Upper lobe of left lung (tissue), 6 donors: ENCODE data around the gene DLG2. TPM values are rescaled to one million over a fixed set of nuclear protein-coding genes. Genes with fewer than 3 reads are reported as not detected.

Experiments
- ATAC-seq, 2 donors: fragments of 200-7000 bp; cut with Tn5 transposase; one replicate each; pipeline ENCODE4 v1.9.1; 2022; ENCODE audit warnings: mild to moderate bottlenecking in 2 of 2, moderate library complexity in 2 of 2; ENCODE audit not compliant: low FRiP score in 2 of 2
- DNase-seq, 2 donors: peaks; one replicate each; pipeline ENCODE4 v3.0.0-alpha.2; 2019 to 2020
- H3K27ac ChIP-seq, 4 donors: fragments of 200-600 bp; sonication (generic); one replicate each; pipeline ENCODE4 v1.5.1; 2016 to 2019
- H3K27me3 ChIP-seq, 4 donors: fragments of 200-600 bp; sonication (generic); one replicate each; pipeline ENCODE4 v1.5.1; 2017 to 2019
- H3K36me3 ChIP-seq, 4 donors: fragments of 200-600 bp; sonication (generic); one replicate each; pipeline ENCODE4 v1.5.1; 2016 to 2019
- H3K4me1 ChIP-seq, 4 donors: fragments of 200-600 bp; sonication (generic); one replicate each; pipeline ENCODE4 v1.5.1; 2018 to 2019
- H3K4me3 ChIP-seq, 4 donors: fragments of 200-600 bp; sonication (generic); one replicate each; pipeline ENCODE4 v1.5.1; 2017 to 2019; ENCODE audit warnings: mild to moderate bottlenecking in 2 of 4, moderate library complexity in 1 of 4
- H3K9me3 ChIP-seq, 4 donors: fragments of 200-600 bp; sonication (generic); one replicate each; pipeline ENCODE4 v1.5.1; 2018 to 2019
- EP300 ChIP-seq, 4 donors: sonication (generic); formaldehyde crosslinking; IDR thresholded peaks; one replicate each; pipeline ENCODE4 v1.5.1; 2017; ENCODE audit warnings: antibody characterized with exemption in 4 of 4, control low read depth in 2 of 4
- POLR2A ChIP-seq, 4 donors: fragments of 450-650 bp; IDR thresholded peaks; one replicate each; pipeline ENCODE4 v1.5.1; 2016 to 2017; ENCODE audit warnings: antibody characterized with exemption in 4 of 4, mild to moderate bottlenecking in 2 of 4
- POLR2AphosphoS5 ChIP-seq, 2 donors: sonication (generic); formaldehyde crosslinking; IDR thresholded peaks; one replicate each; pipeline ENCODE4 v1.5.1; 2017; ENCODE audit warnings: antibody characterized with exemption in 2 of 2
- WGBS, 2 donors: methylation state at CpG; one replicate each; pipeline ENCODE4 v1.1.5; 2017 to 2018; 5-methylcytosine and 5-hydroxymethylcytosine counted together
- total RNA-seq, 6 donors: library from RNA; depleted of rRNA in 4 of 6; stranded (reverse); fragments of >200 nt in 4 of 6; gene quantifications; one replicate each; pipeline versions ENCODE4 v1.1.0 to v1.2.1, GENCODE V29; 2016 to 2021
- TF ChIP-seq, protein P1 (sequence below), 6 experiments: fragments of 450-650 bp in 4 of 6; fragments of 200-600 bp in 2 of 6; sonication (generic) in 2 of 6; IDR thresholded peaks; one replicate each; pipeline ENCODE4 v1.5.1; 2016 to 2019; ENCODE audit warnings: antibody characterized with exemption in 6 of 6
- donor health status: DM: no; HTN: no; CAD: no; lungs with moderate emphysema.
- donor health status: DM: no; HTN: yes; CAD: no; lungs with severe emphysema.

DLG2 gene
- total RNA-seq, 6 donors from 2014 or later = 3.4 to 37.7 (median 9.1) TPM

DNA sequence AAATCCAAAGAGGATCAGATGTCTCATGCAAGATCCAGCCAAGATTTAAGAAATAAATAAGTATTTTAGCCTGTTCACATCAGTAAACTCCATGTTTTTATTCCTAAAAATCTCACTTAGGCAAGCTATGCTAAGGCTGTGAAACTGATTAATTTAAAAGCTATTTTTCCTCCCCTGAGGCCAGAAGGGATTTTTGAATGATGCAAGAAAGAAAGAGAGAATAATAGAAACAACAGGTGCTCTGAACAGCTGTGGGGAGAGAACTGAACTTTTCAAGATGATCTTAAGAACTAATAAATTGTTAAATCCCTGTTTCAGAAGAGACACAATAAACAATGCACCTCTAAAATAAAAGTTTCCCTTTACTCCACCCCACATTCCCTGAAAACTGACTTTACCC lies 241.6 kb downstream of the DLG2 start:
- Histone ChIP-seq H3K4me1 (no peaks in the 10 kb centered on the region), H3K4me3 (no peak overlapping the region), H3K27ac (no peak overlapping the region), H3K27me3 (no peaks in the 10 kb centered on the region), H3K9me3 (no peaks in the 10 kb centered on the region), H3K36me3 (no peaks in the 10 kb centered on the region)
- TF ChIP-seq EP300 (IDR thresholded peaks at IDR 0.05) (no peak), POLR2A (IDR thresholded peaks at IDR 0.05) (no peak), POLR2AphosphoS5 (IDR thresholded peaks at IDR 0.05) (no peak)
- TF ChIP-seq, protein P1, sequence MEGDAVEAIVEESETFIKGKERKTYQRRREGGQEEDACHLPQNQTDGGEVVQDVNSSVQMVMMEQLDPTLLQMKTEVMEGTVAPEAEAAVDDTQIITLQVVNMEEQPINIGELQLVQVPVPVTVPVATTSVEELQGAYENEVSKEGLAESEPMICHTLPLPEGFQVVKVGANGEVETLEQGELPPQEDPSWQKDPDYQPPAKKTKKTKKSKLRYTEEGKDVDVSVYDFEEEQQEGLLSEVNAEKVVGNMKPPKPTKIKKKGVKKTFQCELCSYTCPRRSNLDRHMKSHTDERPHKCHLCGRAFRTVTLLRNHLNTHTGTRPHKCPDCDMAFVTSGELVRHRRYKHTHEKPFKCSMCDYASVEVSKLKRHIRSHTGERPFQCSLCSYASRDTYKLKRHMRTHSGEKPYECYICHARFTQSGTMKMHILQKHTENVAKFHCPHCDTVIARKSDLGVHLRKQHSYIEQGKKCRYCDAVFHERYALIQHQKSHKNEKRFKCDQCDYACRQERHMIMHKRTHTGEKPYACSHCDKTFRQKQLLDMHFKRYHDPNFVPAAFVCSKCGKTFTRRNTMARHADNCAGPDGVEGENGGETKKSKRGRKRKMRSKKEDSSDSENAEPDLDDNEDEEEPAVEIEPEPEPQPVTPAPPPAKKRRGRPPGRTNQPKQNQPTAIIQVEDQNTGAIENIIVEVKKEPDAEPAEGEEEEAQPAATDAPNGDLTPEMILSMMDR (IDR thresholded peaks at IDR 0.05) = no peak
- ATAC-seq (no peak), DNase-seq (no peak)

DNA sequence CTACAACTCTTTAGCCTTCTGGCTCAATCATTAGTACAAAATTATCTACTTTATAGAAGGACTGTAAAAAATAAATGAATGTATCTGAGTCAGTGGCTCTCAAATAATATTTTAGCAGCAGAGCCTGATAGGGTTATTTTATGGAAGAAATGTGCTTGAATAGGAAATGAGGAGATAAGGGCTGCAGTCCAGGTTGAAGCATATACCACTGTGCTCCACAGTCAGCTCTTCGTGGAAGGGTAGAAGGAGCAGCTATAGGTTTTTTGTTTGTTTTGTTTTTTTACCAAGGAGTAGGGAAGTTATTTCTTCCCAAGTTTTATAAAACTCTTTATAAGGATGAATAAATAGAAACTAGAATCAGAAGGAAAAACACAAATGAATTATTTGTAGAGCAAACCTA lies 242.0 kb downstream of the DLG2 start:
- no peaks in the 10 kb centered on the region for H3K4me1 ChIP-seq
- TF ChIP-seq, protein P1 (IDR thresholded peaks at IDR 0.05) = no peak
- TF ChIP-seq EP300 (IDR thresholded peaks at IDR 0.05) (no peak), POLR2A (IDR thresholded peaks at IDR 0.05) (no peak), POLR2AphosphoS5 (IDR thresholded peaks at IDR 0.05) (no peak)
- ATAC-seq (no peak), DNase-seq (no peak)
- no peak overlapping the region for H3K4me3 ChIP-seq
- no peaks in the 10 kb centered on the region for H3K36me3 ChIP-seq
- H3K27ac ChIP-seq = no peak overlapping the region
- H3K9me3 ChIP-seq = peaks cover 0 to 3% (median 0%) of the 10 kb centered on the region in 4 donors
- H3K27me3 ChIP-seq = no peaks in the 10 kb centered on the region
- 50 to 70% methylated on average over 1 of the region's 1 CpG for WGBS, 2 donors

DNA sequence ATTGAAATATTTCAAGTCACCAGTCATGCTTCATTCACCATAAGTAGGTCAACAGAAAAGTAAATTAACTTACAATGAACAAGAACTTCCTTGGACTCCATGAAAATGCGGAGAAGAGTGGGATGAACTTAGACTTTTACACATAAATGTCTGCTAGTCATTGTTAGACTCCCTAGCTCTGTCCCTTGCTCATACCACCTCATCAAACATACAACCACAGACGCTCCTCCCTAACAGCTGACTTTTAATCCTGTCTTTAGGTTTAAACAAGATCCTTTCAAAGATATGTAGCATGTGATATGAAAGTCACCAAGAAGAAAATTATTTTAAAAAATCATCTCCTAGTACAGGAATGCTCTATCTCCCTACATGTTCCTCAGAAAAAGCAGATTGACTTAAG lies 248.1 kb downstream of the DLG2 start:
- TF ChIP-seq, protein P1 (IDR thresholded peaks at IDR 0.05) = no peak
- TF ChIP-seq POLR2AphosphoS5 (IDR thresholded peaks at IDR 0.05) = no peak
- no peak for TF ChIP-seq POLR2A (IDR thresholded peaks at IDR 0.05)
- no peak for TF ChIP-seq EP300 (IDR thresholded peaks at IDR 0.05)
- Histone ChIP-seq H3K27me3 (no peaks in the 10 kb centered on the region), H3K4me3 (no peak overlapping the region), H3K27ac (no peak overlapping the region), H3K9me3 (peaks cover 0 to 4% (median 0%) of the 10 kb centered on the region in 4 donors), H3K4me1 (no peaks in the 10 kb centered on the region), H3K36me3 (no peaks in the 10 kb centered on the region)
- no peak for ATAC-seq
- 82 to 83% methylated on average over 2 of the region's 2 CpGs for WGBS, 2 donors
- no peak for DNase-seq

DNA sequence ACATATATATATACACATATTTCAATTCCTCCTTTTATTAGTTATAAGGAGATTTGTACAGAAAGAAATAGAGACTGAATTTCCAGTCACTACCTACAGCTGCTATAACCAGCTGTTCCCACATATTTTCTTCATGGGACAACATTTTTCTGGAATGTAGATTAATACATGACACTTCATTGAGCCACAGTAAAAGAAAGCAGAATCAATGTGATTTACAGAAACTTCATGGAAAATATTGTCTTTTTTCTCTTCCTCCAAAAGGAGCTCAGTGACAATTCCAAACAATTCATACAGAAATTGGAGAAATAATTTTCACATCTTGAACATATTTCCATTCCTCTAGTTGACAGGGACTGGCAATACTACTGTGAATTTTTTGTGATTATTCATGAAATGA lies 249.2 kb downstream of the DLG2 start:
- H3K9me3 ChIP-seq = peaks cover 0 to 4% (median 0%) of the 10 kb centered on the region in 4 donors
- H3K4me3 ChIP-seq = no peak overlapping the region
- ATAC-seq (no peak), DNase-seq (no peak)
- H3K27me3 ChIP-seq = no peaks in the 10 kb centered on the region
- H3K4me1 ChIP-seq = no peaks in the 10 kb centered on the region
- no peak overlapping the region for H3K27ac ChIP-seq
- H3K36me3 ChIP-seq = no peaks in the 10 kb centered on the region
- TF ChIP-seq EP300 (IDR thresholded peaks at IDR 0.05) (no peak), POLR2AphosphoS5 (IDR thresholded peaks at IDR 0.05) (no peak), POLR2A (IDR thresholded peaks at IDR 0.05) (no peak)
- TF ChIP-seq, protein P1 (IDR thresholded peaks at IDR 0.05) = no peak

DNA sequence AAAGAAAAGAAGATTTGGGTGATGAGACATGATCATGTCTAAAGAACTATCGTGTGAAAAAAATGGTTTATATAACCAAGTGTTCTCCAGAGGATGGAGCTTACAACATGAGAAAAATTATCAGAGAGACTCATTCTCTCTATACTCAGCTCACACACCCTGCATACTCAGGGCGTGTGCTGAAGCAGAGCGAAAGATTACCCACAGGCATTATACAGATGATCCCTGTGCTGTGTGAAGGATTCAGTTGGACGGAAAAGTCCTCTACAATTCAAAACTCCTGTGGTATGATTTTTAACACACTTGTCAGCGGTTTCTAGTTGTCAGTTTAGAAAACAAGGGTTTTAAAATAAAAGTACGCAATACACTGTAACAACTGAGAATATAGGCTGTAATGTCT lies 267.3 kb downstream of the DLG2 start:
- H3K27ac ChIP-seq = no peak overlapping the region

More for the DNA sequence above, 267.3 kb downstream of the DLG2 start:
- 83 to 94% methylated on average over 6 of the region's 6 CpGs for WGBS, 2 donors
- H3K9me3 ChIP-seq = no peaks in the 10 kb centered on the region
- no peak for ATAC-seq
- no peaks in the 10 kb centered on the region for H3K27me3 ChIP-seq
- H3K4me1 ChIP-seq = no peaks in the 10 kb centered on the region
- H3K36me3 ChIP-seq = no peaks in the 10 kb centered on the region
- no peak for DNase-seq
- TF ChIP-seq, protein P1 (IDR thresholded peaks at IDR 0.05) = no peak
- TF ChIP-seq POLR2AphosphoS5 (IDR thresholded peaks at IDR 0.05) = no peak
- TF ChIP-seq POLR2A (IDR thresholded peaks at IDR 0.05) = no peak
- no peak for TF ChIP-seq EP300 (IDR thresholded peaks at IDR 0.05)
- no peak overlapping the region for H3K4me3 ChIP-seq
